Spleen (tissue), 11 donors: ENCODE measurements around the gene RBFOX1. TPM values are rescaled to one million over a fixed set of nuclear protein-coding genes. Genes with fewer than 3 reads are reported as not detected.

ENCODE experiments used
- DNase-seq: peaks from one replicate; pipeline ENCODE4 v3.0.0-alpha.2; 2020
- H3K27ac ChIP-seq, 8 donors: fragments of 200-600 bp; sonication (generic) in 7 of 8; 1 replicate in 4 of 8; 2 replicates in 4 of 8; pipeline versions ENCODE4 v1.5.0 to v1.8.0; 2016 to 2021; ENCODE audit warnings: inconsistent platforms in 4 of 8, mild to moderate bottlenecking in 4 of 8, moderate library complexity in 1 of 8
- H3K27me3 ChIP-seq, 7 donors: fragments of 200-600 bp; sonication (generic) in 6 of 7; replicated peaks in 1 of 7; 1 replicate in 4 of 7; 2 replicates in 3 of 7; pipeline versions ENCODE4 v1.5.0 to v1.8.0; 2016 to 2021; ENCODE audit warnings: inconsistent platforms in 3 of 7, mild to moderate bottlenecking in 1 of 7
- H3K36me3 ChIP-seq, 6 donors: fragments of 200-600 bp; sonication (generic) in 5 of 6; 1 replicate in 4 of 6; 2 replicates in 2 of 6; pipeline versions ENCODE4 v1.5.0 to v1.8.0; 2016 to 2021; ENCODE audit warnings: inconsistent platforms in 2 of 6
- H3K4me1 ChIP-seq, 6 donors: fragments of 200-600 bp; sonication (generic) in 5 of 6; 1 replicate in 3 of 6; 2 replicates in 3 of 6; pipeline versions ENCODE4 v1.5.0 to v1.8.0; 2016 to 2021; ENCODE audit warnings: inconsistent platforms in 3 of 6
- H3K4me3 ChIP-seq, 8 donors: fragments of 200-600 bp; sonication (generic) in 7 of 8; 1 replicate in 4 of 8; 2 replicates in 4 of 8; pipeline versions ENCODE4 v1.5.0 to v1.8.0; 2016 to 2021; ENCODE audit warnings: inconsistent platforms in 4 of 8, mild to moderate bottlenecking in 4 of 8, moderate library complexity in 2 of 8
- H3K9me3 ChIP-seq, 8 donors: fragments of 200-600 bp; sonication (generic) in 7 of 8; 1 replicate in 4 of 8; 2 replicates in 4 of 8; pipeline versions ENCODE4 v1.5.0 to v1.8.0; 2016 to 2021; ENCODE audit warnings: inconsistent platforms in 4 of 8
- POLR2A ChIP-seq, 3 donors: fragments of 450-650 bp; IDR thresholded peaks; one replicate each; pipeline ENCODE4 v1.5.1; 2017; ENCODE audit warnings: antibody characterized with exemption in 3 of 3, mild to moderate bottlenecking in 1 of 3
- POLR2AphosphoS5 ChIP-seq, 3 donors: sonication (generic); formaldehyde crosslinking; IDR thresholded peaks; one replicate each; pipeline ENCODE4 v1.5.1; 2017; ENCODE audit warnings: antibody characterized with exemption in 3 of 3
- WGBS, 5 donors: extraction: QIAGEN DNeasy Blood & Tissue Kit in 3 of 5; methylation state at CpG; one replicate each; pipeline versions ENCODE4 v1.1.5 to v1.1.7; 2013 to 2018; 5-methylcytosine and 5-hydroxymethylcytosine counted together
- intact Hi-C: fragments of 100-400 bp; cut with DNase I; formaldehyde crosslinking; loops from one replicate; pipeline ENCODE4 v1.15.0; 2023; ENCODE audit warnings: low total_unique reads
- polyA plus RNA-seq, 3 donors: library from polyadenylated mRNA; stranded (reverse); fragments of 200-250 nt; gene quantifications; one replicate each; pipeline ENCODE4 v1.2.1, GENCODE V29; 2013
- total RNA-seq, 7 donors: library from RNA; depleted of rRNA in 3 of 7; stranded (reverse); fragments of >200 nt in 3 of 7; fragmentation: NEBNext Ultra II Directional in 4 of 7; extraction: Animal tissue kit (Norgen Biotek cat#: 25700) in 4 of 7; gene quantifications; one replicate each; pipeline versions ENCODE4 v1.1.0 to v1.2.1, GENCODE V29; 2016 to 2021
- TF ChIP-seq, protein P1 (sequence below), 11 experiments: fragments of 200-600 bp in 7 of 11; fragments of 450-650 bp in 4 of 11; sonication (generic) in 4 of 11; IDR thresholded peaks in 8 of 11; conservative IDR thresholded peaks in 3 of 11; 1 replicate in 7 of 11; 2 replicates in 4 of 11; pipeline versions ENCODE4 v1.4.0 to v1.8.0; 2016 to 2021; ENCODE audit warnings: antibody characterized with exemption in 11 of 11, inconsistent platforms in 4 of 11, mild to moderate bottlenecking in 1 of 11
- donor health status: healthy with polysubstance abuse.
- donor health status: DM: no; HTN: no; CAD: no; lungs with moderate emphysema.
- donor health status: DM: no; HTN: no; CAD: no.
- donor health status: Bipolar disorder and iron deficiency.
- donor health status: healthy.
- donor health status: DM: no; HTN: no; CAD: no.
- donor health status: DM: yes; HTN: yes; CAD: no.

Gene RBFOX1
- total and polyA plus RNA-seq, 10 donors = 0.07 to 0.13 TPM; not detected in 8

DNA sequence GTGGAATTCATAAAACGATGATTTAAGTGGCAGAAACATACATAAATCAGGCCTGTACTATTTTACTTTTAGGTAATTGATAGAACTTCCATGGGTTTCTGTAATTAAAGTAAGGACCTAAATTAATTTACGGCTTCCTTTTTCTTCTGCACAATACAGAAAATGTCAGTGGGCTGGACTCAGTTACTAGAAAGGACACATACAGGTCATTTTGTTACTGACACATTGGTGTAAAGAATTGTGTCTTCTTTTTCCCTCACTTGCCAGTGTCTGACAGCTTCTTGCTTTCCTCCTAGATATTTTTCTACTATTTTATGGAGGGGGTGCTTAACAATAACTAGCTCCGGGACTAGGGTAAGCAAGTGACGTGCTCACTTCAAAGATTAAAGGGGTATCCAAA is 304.8 kb downstream of the RBFOX1 start:
- Histone ChIP-seq H3K27me3 (no peaks in the 10 kb centered on the region), H3K36me3 (no peaks in the 10 kb centered on the region), H3K4me3 (no peak overlapping the region), H3K27ac (no peak overlapping the region), H3K4me1 (no peaks in the 10 kb centered on the region), H3K9me3 (peaks cover 0 to 29% (median 6%) of the 10 kb centered on the region in 8 donors)
- DNase-seq = no peak
- WGBS, 5 donors = 72 to 89% (median 80%) methylated on average over 4 of the region's 4 CpGs
- intact Hi-C loops = no loop called here
- TF ChIP-seq, protein P1, sequence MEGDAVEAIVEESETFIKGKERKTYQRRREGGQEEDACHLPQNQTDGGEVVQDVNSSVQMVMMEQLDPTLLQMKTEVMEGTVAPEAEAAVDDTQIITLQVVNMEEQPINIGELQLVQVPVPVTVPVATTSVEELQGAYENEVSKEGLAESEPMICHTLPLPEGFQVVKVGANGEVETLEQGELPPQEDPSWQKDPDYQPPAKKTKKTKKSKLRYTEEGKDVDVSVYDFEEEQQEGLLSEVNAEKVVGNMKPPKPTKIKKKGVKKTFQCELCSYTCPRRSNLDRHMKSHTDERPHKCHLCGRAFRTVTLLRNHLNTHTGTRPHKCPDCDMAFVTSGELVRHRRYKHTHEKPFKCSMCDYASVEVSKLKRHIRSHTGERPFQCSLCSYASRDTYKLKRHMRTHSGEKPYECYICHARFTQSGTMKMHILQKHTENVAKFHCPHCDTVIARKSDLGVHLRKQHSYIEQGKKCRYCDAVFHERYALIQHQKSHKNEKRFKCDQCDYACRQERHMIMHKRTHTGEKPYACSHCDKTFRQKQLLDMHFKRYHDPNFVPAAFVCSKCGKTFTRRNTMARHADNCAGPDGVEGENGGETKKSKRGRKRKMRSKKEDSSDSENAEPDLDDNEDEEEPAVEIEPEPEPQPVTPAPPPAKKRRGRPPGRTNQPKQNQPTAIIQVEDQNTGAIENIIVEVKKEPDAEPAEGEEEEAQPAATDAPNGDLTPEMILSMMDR (IDR thresholded peaks at IDR 0.05 in 8 of 11, conservative IDR thresholded peaks at IDR 0.05 in 3 of 11) = no peak
- TF ChIP-seq POLR2A (IDR thresholded peaks at IDR 0.05) (no peak), POLR2AphosphoS5 (IDR thresholded peaks at IDR 0.05) (no peak)

DNA sequence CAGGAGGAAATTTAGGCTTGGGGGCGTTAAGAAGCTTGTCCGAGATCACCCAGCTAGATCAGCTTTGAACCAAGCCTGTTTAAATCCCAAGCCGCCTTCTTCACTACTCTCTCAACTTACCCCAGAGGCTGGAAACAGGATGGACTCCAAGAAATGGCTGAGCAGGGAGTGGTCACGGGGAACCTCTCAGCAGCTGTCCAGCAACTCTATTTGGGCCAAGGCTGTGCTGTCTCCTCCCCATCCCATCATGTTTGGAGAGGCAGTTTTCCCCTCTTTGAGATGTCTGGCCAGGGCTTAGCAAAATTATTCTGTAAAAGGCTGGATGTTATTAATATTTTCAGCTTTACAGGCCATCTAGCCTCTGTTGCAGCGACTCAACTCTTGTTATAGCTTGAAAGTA is 305.7 kb downstream of the RBFOX1 start:
- DNase-seq = no peak
- Histone ChIP-seq H3K9me3 (peaks cover 0 to 37% (median 6%) of the 10 kb centered on the region in 8 donors), H3K4me1 (no peaks in the 10 kb centered on the region), H3K36me3 (no peaks in the 10 kb centered on the region), H3K27ac (no peak overlapping the region), H3K4me3 (no peak overlapping the region), H3K27me3 (no peaks in the 10 kb centered on the region)
- 76 to 87% (median 77%) methylated on average over 5 of the region's 5 CpGs for WGBS, 5 donors
- intact Hi-C loops = no loop called here
- no peak for TF ChIP-seq POLR2A (IDR thresholded peaks at IDR 0.05)
- TF ChIP-seq POLR2AphosphoS5 (IDR thresholded peaks at IDR 0.05) = no peak
- TF ChIP-seq, protein P1 (IDR thresholded peaks at IDR 0.05 in 8 of 11, conservative IDR thresholded peaks at IDR 0.05 in 3 of 11) = no peak

DNA sequence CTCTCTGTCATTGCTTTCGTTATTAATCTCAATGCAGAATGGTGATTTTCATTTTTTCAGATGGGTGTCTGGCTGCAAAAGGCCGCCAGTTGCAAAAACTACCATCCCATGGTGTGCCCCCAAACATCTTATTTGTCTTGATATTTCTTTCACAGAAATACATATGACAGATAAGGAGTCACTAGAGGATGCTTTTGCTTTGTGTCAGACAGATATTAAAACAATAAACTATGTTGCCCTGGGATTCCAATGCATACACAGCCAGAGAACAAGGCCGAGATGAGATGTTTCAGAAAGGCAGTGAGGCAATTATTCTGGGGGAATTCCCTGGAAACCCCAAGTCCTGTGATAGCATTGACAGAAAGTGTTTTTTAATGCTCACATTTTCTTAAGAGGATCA is 307.7 kb downstream of the RBFOX1 start:
- WGBS, 5 donors = 54 to 77% (median 62%) methylated on average over 3 of the region's 3 CpGs
- intact Hi-C loops = no loop called here
- H3K27me3 ChIP-seq = no peaks in the 10 kb centered on the region
- DNase-seq = no peak
- no peak overlapping the region for H3K4me3 ChIP-seq
- peaks cover 0 to 43% (median 6%) of the 10 kb centered on the region in 8 donors for H3K9me3 ChIP-seq
- no peak overlapping the region for H3K27ac ChIP-seq
- TF ChIP-seq POLR2AphosphoS5 (IDR thresholded peaks at IDR 0.05) (no peak), POLR2A (IDR thresholded peaks at IDR 0.05) (no peak)
- TF ChIP-seq, protein P1 (IDR thresholded peaks at IDR 0.05 in 8 of 11, conservative IDR thresholded peaks at IDR 0.05 in 3 of 11) = no peak
- H3K36me3 ChIP-seq = no peaks in the 10 kb centered on the region
- H3K4me1 ChIP-seq = no peaks in the 10 kb centered on the region

DNA sequence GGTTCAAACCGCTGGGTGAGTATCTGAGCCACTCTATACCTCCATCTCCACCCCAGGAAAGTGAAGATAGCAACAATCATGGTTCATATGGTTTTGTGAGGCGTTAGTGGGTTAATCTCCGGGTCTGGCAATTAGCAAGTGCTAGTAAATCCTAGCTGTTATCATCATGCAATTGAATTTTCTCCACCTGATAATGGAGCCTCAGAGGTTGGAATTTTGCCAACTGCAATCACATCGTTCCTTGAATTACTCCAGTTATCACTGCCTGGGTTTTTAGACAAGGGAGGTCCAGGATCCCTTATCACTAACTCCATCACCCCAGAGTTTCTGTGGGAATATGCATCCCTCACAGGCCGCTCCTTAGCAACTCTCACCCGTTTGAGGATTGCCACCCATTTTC is 311.5 kb downstream of the RBFOX1 start:
- intact Hi-C loops = no loop called here
- Histone ChIP-seq H3K4me3 (no peak overlapping the region), H3K9me3 (peaks cover 0 to 27% (median 0%) of the 10 kb centered on the region in 8 donors), H3K36me3 (no peaks in the 10 kb centered on the region), H3K27me3 (no peaks in the 10 kb centered on the region), H3K4me1 (no peaks in the 10 kb centered on the region), H3K27ac (no peak overlapping the region)
- no peak for DNase-seq
- TF ChIP-seq POLR2A (IDR thresholded peaks at IDR 0.05) = no peak
- TF ChIP-seq, protein P1 (IDR thresholded peaks at IDR 0.05 in 8 of 11, conservative IDR thresholded peaks at IDR 0.05 in 3 of 11) = no peak
- no peak for TF ChIP-seq POLR2AphosphoS5 (IDR thresholded peaks at IDR 0.05)
- WGBS, 5 donors = 44 to 59% (median 54%) methylated on average over 6 of the region's 6 CpGs
